Chondrocyte (in vitro differentiated cells): ENCODE results near the gene OSBPL5. TPM values are rescaled to one million over a fixed set of nuclear protein-coding genes. Genes with fewer than 3 reads are reported as not detected.

ENCODE experiments used
- DNase-seq: peaks from one replicate; pipeline ENCODE4 v3.0.0; 2021; ENCODE audit warnings: mixed read lengths, low spot score
- H3K27ac Mint-ChIP-seq: one replicate; pipeline ENCODE4 v1.8.0; 2021; ENCODE audit warnings: mild to moderate bottlenecking, moderate library complexity, mixed read lengths; ENCODE audit not compliant: unreplicated experiment
- H3K27me3 Mint-ChIP-seq: 2 replicates; pipeline ENCODE4 v1.8.0; 2021; ENCODE audit warnings: low read depth, mixed read lengths
- H3K36me3 Mint-ChIP-seq: 2 replicates; pipeline ENCODE4 v1.8.0; 2021; ENCODE audit warnings: low read depth, mixed read lengths
- H3K4me1 Mint-ChIP-seq: 2 replicates; pipeline ENCODE4 v1.8.0; 2021; ENCODE audit warnings: low read depth, mild to moderate bottlenecking, mixed read lengths
- H3K4me3 Mint-ChIP-seq: one replicate; pipeline ENCODE4 v1.8.0; 2021; ENCODE audit warnings: mild to moderate bottlenecking, moderate library complexity, mixed read lengths; ENCODE audit not compliant: unreplicated experiment
- H3K9me3 Mint-ChIP-seq: 2 replicates; pipeline ENCODE4 v1.8.0; 2021; ENCODE audit warnings: low read depth, mixed read lengths
- CTCF ChIP-seq: fragments of 200-600 bp; sonication (generic); IDR thresholded peaks from 2 replicates; pipeline ENCODE4 v1.5.0; 2021; ENCODE audit warnings: antibody characterized with exemption, mild to moderate bottlenecking, moderate library complexity
- total RNA-seq: library from RNA; stranded (reverse); gene quantifications from 3 replicates; pipeline ENCODE4 v1.2.1, GENCODE V29; 2021

The OSBPL5 gene
- total RNA-seq, 1 donor from 2014 or later, result 43.9 TPM

- Mint-ChIP-seq H3K36me3 (peaks cover 10% of the 10 kb centered on the region), H3K4me3 (no peak overlapping the region), H3K27ac (no peak overlapping the region), H3K9me3 (no peaks in the 10 kb centered on the region), H3K27me3 (no peaks in the 10 kb centered on the region), H3K4me1 (peaks cover 14% of the 10 kb centered on the region)
- peak; percentile 81 for DNase-seq
- TF ChIP-seq CTCF, result no peak
Measured at GRCh38 chr11:3122775-3123201, 42.3 kb downstream of the OSBPL5 start.

- no peaks in the 10 kb centered on the region for H3K27me3 Mint-ChIP-seq
- no peak overlapping the region for H3K4me3 Mint-ChIP-seq
- no peaks in the 10 kb centered on the region for H3K9me3 Mint-ChIP-seq
- peak; percentile 93 for DNase-seq
- TF ChIP-seq CTCF, result no peak
- H3K36me3 Mint-ChIP-seq, result peaks cover 10% of the 10 kb centered on the region
- no peak overlapping the region for H3K27ac Mint-ChIP-seq
- H3K4me1 Mint-ChIP-seq, result peaks cover 20% of the 10 kb centered on the region
Measured at GRCh38 chr11:3121931-3122774, 43.0 kb downstream of the OSBPL5 start.

- Mint-ChIP-seq H3K36me3 (peaks cover 10% of the 10 kb centered on the region), H3K4me3 (no peak overlapping the region), H3K27ac (no peak overlapping the region), H3K27me3 (no peaks in the 10 kb centered on the region), H3K9me3 (no peaks in the 10 kb centered on the region), H3K4me1 (peaks cover 20% of the 10 kb centered on the region)
- DNase-seq, result no peak
- no peak for TF ChIP-seq CTCF
Measured at GRCh38 chr11:3121416-3121815, 43.7 kb downstream of the OSBPL5 start.

- peak; percentile 93 for DNase-seq
- H3K9me3 Mint-ChIP-seq, result peaks cover 2% of the 10 kb centered on the region
- H3K4me3 Mint-ChIP-seq, result no peak overlapping the region
- H3K36me3 Mint-ChIP-seq, result peaks cover 12% of the 10 kb centered on the region
- no peaks in the 10 kb centered on the region for H3K27me3 Mint-ChIP-seq
- H3K4me1 Mint-ChIP-seq, result peaks cover 25% of the 10 kb centered on the region
- no peak overlapping the region for H3K27ac Mint-ChIP-seq
- no peak for TF ChIP-seq CTCF
Measured at GRCh38 chr11:3120071-3120792, 44.9 kb downstream of the OSBPL5 start.

GRCh38 chr11:3119141-3119821, 45.8 kb downstream of the OSBPL5 start:
- Mint-ChIP-seq H3K36me3 (peaks cover 16% of the 10 kb centered on the region), H3K4me3 (no peak overlapping the region), H3K9me3 (peaks cover 5% of the 10 kb centered on the region), H3K27ac (no peak overlapping the region), H3K27me3 (no peaks in the 10 kb centered on the region), H3K4me1 (peaks cover 23% of the 10 kb centered on the region)
- peak; percentile 86 for DNase-seq
- TF ChIP-seq CTCF, result no peak
